GM23338 (cell line): ENCODE measurements around the gene HOXA1. TPM values are rescaled to one million over a fixed set of nuclear protein-coding genes. Genes with fewer than 3 reads are reported as not detected.

Experiments
- ATAC-seq: fragments of 200-7000 bp; cut with Tn5 transposase; 3 replicates; pipeline ENCODE4 v1.9.1; 2020
- DNase-seq: peaks from one replicate; pipeline ENCODE4 v3.0.0-alpha.2; 2015; ENCODE audit warnings: low spot score
- H2AFZ ChIP-seq: fragments of 200-600 bp; sonication (generic); 2 replicates; pipeline ENCODE4 v1.8.0; 2016; ENCODE audit warnings: antibody characterized with exemption, mild to moderate bottlenecking, moderate library complexity
- H3F3A ChIP-seq: fragments of 200-600 bp; sonication (generic); replicated peaks from 2 replicates; pipeline ENCODE4 v1.8.0; 2017; ENCODE audit warnings: antibody characterized with exemption, mixed run types, low read depth
- H3K27ac ChIP-seq: fragments of 200-600 bp; sonication (generic); 2 replicates; pipeline ENCODE4 v1.6.1; 2016; ENCODE audit warnings: low read depth
- H3K27me3 ChIP-seq: fragments of 200-600 bp; sonication (generic); 2 replicates; pipeline ENCODE4 v1.8.0; 2016; ENCODE audit warnings: mild to moderate bottlenecking, mixed run types, moderate library complexity; ENCODE audit not compliant: insufficient read depth
- H3K36me3 ChIP-seq: fragments of 200-600 bp; sonication (generic); 2 replicates; pipeline ENCODE4 v1.8.0; 2016; ENCODE audit warnings: mild to moderate bottlenecking; ENCODE audit not compliant: insufficient read depth
- H3K4me1 ChIP-seq: fragments of 200-600 bp; sonication (generic); 2 replicates; pipeline ENCODE4 v1.8.0; 2016; ENCODE audit warnings: mild to moderate bottlenecking, moderate library complexity; ENCODE audit not compliant: insufficient read depth
- H3K4me2 ChIP-seq: fragments of 200-600 bp; sonication (generic); 2 replicates; pipeline ENCODE4 v1.7.1; 2017; ENCODE audit warnings: mixed run types
- H3K4me3 ChIP-seq: fragments of 200-600 bp; sonication (generic); 2 replicates; pipeline ENCODE4 v1.6.1; 2016; ENCODE audit warnings: mixed run types
- H3K79me2 ChIP-seq: fragments of 200-600 bp; sonication (generic); replicated peaks from 2 replicates; pipeline ENCODE4 v1.8.0; 2017; ENCODE audit warnings: mild to moderate bottlenecking; ENCODE audit not compliant: insufficient read depth
- H3K9me2 ChIP-seq: fragments of 200-600 bp; sonication (generic); 2 replicates; pipeline ENCODE4 v1.8.0; 2017; ENCODE audit not compliant: insufficient read depth
- H4K20me1 ChIP-seq: fragments of 200-600 bp; sonication (generic); replicated peaks from 2 replicates; pipeline ENCODE4 v1.8.0; 2017; ENCODE audit warnings: mild to moderate bottlenecking; ENCODE audit not compliant: insufficient read depth
- H3K27ac Mint-ChIP-seq: 2 replicates; pipeline ENCODE4 v1.8.0; 2020; ENCODE audit warnings: inconsistent platforms, mild to moderate bottlenecking, moderate library complexity, mixed read lengths
- H3K27me3 Mint-ChIP-seq: 3 replicates; pipeline ENCODE4 v1.8.0; 2022; ENCODE audit warnings: low read depth, mild to moderate bottlenecking, moderate library complexity, mixed read lengths, inconsistent platforms; ENCODE audit not compliant: insufficient read depth, poor library complexity
- H3K36me3 Mint-ChIP-seq: 3 replicates; pipeline ENCODE4 v1.8.0; 2021; ENCODE audit warnings: low read depth, mild to moderate bottlenecking, inconsistent platforms, moderate library complexity, mixed read lengths
- H3K4me1 Mint-ChIP-seq: 3 replicates; pipeline ENCODE4 v1.8.0; 2020; ENCODE audit warnings: mild to moderate bottlenecking, inconsistent platforms, mixed read lengths
- H3K4me3 Mint-ChIP-seq: 3 replicates; pipeline ENCODE4 v1.8.0; 2021; ENCODE audit warnings: moderate library complexity, mild to moderate bottlenecking, inconsistent platforms, mixed read lengths
- H3K9me3 Mint-ChIP-seq: 3 replicates; pipeline ENCODE4 v1.8.0; 2020; ENCODE audit warnings: moderate library complexity, mild to moderate bottlenecking, inconsistent platforms, mixed read lengths
- CTCF ChIP-seq, 2 experiments: fragments of 200-600 bp in 1 of 2; sonication (generic) in 1 of 2; conservative IDR thresholded peaks; 2 replicates each; pipeline versions ENCODE4 v1.5.1 to v1.6.1; 2016 to 2017; ENCODE audit warnings: antibody characterized with exemption in 2 of 2, low read depth in 2 of 2, mild to moderate bottlenecking in 2 of 2, moderate library complexity in 1 of 2
- ETS1 ChIP-seq: IDR thresholded peaks from 2 replicates; pipeline ENCODE4 v1.6.1; 2016; ENCODE audit warnings: antibody characterized with exemption
- EZH2 ChIP-seq: fragments of 200-600 bp; sonication (generic); IDR thresholded peaks from one replicate; pipeline ENCODE4 v1.8.0; 2017; ENCODE audit warnings: antibody characterized with exemption, mild to moderate bottlenecking, low read depth; ENCODE audit not compliant: unreplicated experiment
- EZH2phosphoT487 ChIP-seq: fragments of 200-600 bp; sonication (generic); IDR thresholded peaks from one replicate; pipeline ENCODE4 v1.8.1; 2018; ENCODE audit warnings: antibody characterized with exemption; ENCODE audit not compliant: unreplicated experiment
- NANOG ChIP-seq: IDR thresholded peaks from 2 replicates; pipeline ENCODE4 v1.6.1; 2016; ENCODE audit warnings: antibody characterized with exemption, borderline replicate concordance
- ZNF114 ChIP-seq: fragments of 250-450 bp; sonication (Bioruptor Pico); IDR thresholded peaks from 2 replicates; pipeline ENCODE4 v1.5.0; 2020; ENCODE audit warnings: mild to moderate bottlenecking, moderate library complexity
- polyA plus RNA-seq: library from polyadenylated mRNA; unstranded; fragments of >200 nt; fragmentation: Nextera tagmentation; extraction: Ambion mirVana; gene quantifications from 2 replicates; pipeline ENCODE4 v1.2.1, GENCODE V29; 2016
- total RNA-seq: library from RNA; depleted of rRNA; stranded (reverse); fragments of >200 nt; shearing (Covaris generic); gene quantifications from 2 replicates; pipeline ENCODE4 v1.2.3, GENCODE V29; 2014

HOXA1 gene
- total and polyA plus RNA-seq, 2 experiments from 2014 or later: not detected

- peaks cover 50% of the 10 kb centered on the region for H4K20me1 ChIP-seq
- peaks cover 21% of the 10 kb centered on the region for H3K4me1 Mint-ChIP-seq
- peak; percentile 76 for DNase-seq
- H3F3A ChIP-seq: peaks cover 44% of the 10 kb centered on the region
- no peak overlapping the region; the same call in 2 of the 3 replicates for H3K4me3 Mint-ChIP-seq
- H3K27me3 ChIP-seq: peaks cover 100% of the 10 kb centered on the region
- H3K4me3 ChIP-seq: peak overlapping the region; percentile 51
- H3K27ac ChIP-seq: no peak overlapping the region
- TF ChIP-seq ZNF114 (CRISPR knock-in tag): no peak
- no peak for TF ChIP-seq NANOG
- peak; percentile 98 for TF ChIP-seq EZH2
- peak; percentile 100 for TF ChIP-seq EZH2phosphoT487
- peak; percentile 15 for ATAC-seq
- no peaks in the 10 kb centered on the region for H3K36me3 ChIP-seq
- peak overlapping the region; percentile 89 for H2AFZ ChIP-seq
- H3K27ac Mint-ChIP-seq: no peak overlapping the region
- H3K27me3 Mint-ChIP-seq: peaks cover 100% of the 10 kb centered on the region
- H3K9me3 Mint-ChIP-seq: peaks cover 8% of the 10 kb centered on the region; the same call in 2 of the 3 replicates
- peaks cover 31% of the 10 kb centered on the region for H3K4me1 ChIP-seq
- H3K36me3 Mint-ChIP-seq: no peaks in the 10 kb centered on the region; the same call in 2 of the 3 replicates
- peak overlapping the region; percentile 77 for H3K4me2 ChIP-seq
- no peaks in the 10 kb centered on the region for H3K79me2 ChIP-seq
- H3K9me2 ChIP-seq: no peaks in the 10 kb centered on the region
Measured at GRCh38 chr7:27139334-27140125, 43.7 kb upstream of the HOXA1 start.

- Histone ChIP-seq H3K4me3 (peak overlapping the region; percentile 51), H4K20me1 (peaks cover 50% of the 10 kb centered on the region), H3K9me2 (no peaks in the 10 kb centered on the region), H3K79me2 (no peaks in the 10 kb centered on the region), H3K27ac (no peak overlapping the region), H3K4me2 (peak overlapping the region; percentile 77), H3K36me3 (no peaks in the 10 kb centered on the region), H2AFZ (no peak overlapping the region), H3F3A (peaks cover 49% of the 10 kb centered on the region), H3K4me1 (peaks cover 31% of the 10 kb centered on the region), H3K27me3 (peaks cover 100% of the 10 kb centered on the region)
- H3K27me3 Mint-ChIP-seq: peaks cover 100% of the 10 kb centered on the region
- no peak overlapping the region for H3K27ac Mint-ChIP-seq
- TF ChIP-seq CTCF (conservative IDR thresholded peaks at IDR 0.05; ENCODE audit: low read depth in 2 of 2) (no peak), ETS1 (no peak), EZH2 (peak; percentile 95)
- DNase-seq: peak; percentile 24
- H3K4me3 Mint-ChIP-seq: peak overlapping the region; percentile 18; the same call in 1 of the 3 replicates
- H3K4me1 Mint-ChIP-seq: peaks cover 21% of the 10 kb centered on the region
- H3K36me3 Mint-ChIP-seq: no peaks in the 10 kb centered on the region; the same call in 2 of the 3 replicates
- peaks cover 8% of the 10 kb centered on the region; the same call in 2 of the 3 replicates for H3K9me3 Mint-ChIP-seq
- no peak for ATAC-seq
Measured at GRCh38 chr7:27138985-27139333, 43.2 kb upstream of the HOXA1 start.
